Panc1 (cell line): ENCODE measurements around the gene ADAMTS19. TPM values are rescaled to one million over a fixed set of nuclear protein-coding genes. Genes with fewer than 3 reads are reported as not detected.

Experiments
- ATAC-seq: fragments of 200-7000 bp; cut with Tn5 transposase; 2 replicates; pipeline ENCODE4 v1.9.1; 2020; ENCODE audit warnings: mild to moderate bottlenecking, moderate library complexity
- BruUV-seq: library from RNA; stranded (reverse); fragments of 400-500 nt; replicated peaks from 2 replicates; lab custom pipeline; 2021; lab: Mats Ljungman, UMichigan
- CTCF ChIA-PET: fragments of 300-600 bp; sonication (Branson Sonifier 250); formaldehyde crosslinking; loops from one replicate; lab custom pipeline; 2022; ENCODE audit warnings: antibody characterized with exemption; lab: Charles Lee
- POLR2A ChIA-PET: fragments of 300-600 bp; sonication (Branson Sonifier 250); formaldehyde crosslinking; loops from one replicate; lab custom pipeline; 2022; ENCODE audit warnings: antibody characterized with exemption; lab: Charles Lee
- DNase-seq: peaks from one replicate; pipeline ENCODE4 v3.0.0-alpha.2; 2010; ENCODE audit warnings: low read depth, low spot score
- H3K27ac ChIP-seq: 2 replicates; pipeline ENCODE4 v1.5.1; 2011; ENCODE audit warnings: mild to moderate bottlenecking, low read length, inconsistent platforms
- H3K27me3 ChIP-seq: fragments of 200-500 bp; sonication (Bioruptor generic); 2 replicates; pipeline ENCODE4 v1.6.0; 2014; ENCODE audit warnings: low read length, inconsistent platforms; ENCODE audit not compliant: control insufficient read depth, insufficient read depth
- H3K36me3 ChIP-seq: fragments of 200-500 bp; sonication (Bioruptor generic); 2 replicates; pipeline ENCODE4 v1.5.1; 2014; ENCODE audit warnings: inconsistent platforms, mild to moderate bottlenecking, low read length, moderate library complexity; ENCODE audit not compliant: control insufficient read depth, insufficient read depth
- H3K4me1 ChIP-seq: 2 replicates; pipeline ENCODE4 v1.5.1; 2011; ENCODE audit warnings: inconsistent platforms, mild to moderate bottlenecking, low read length, moderate library complexity; ENCODE audit not compliant: control insufficient read depth, insufficient read depth
- H3K4me3 ChIP-seq, 2 experiments: 2 replicates each; pipeline ENCODE4 v1.5.1; 2011 to 2012; ENCODE audit warnings: low read depth in 2 of 2, low read length in 2 of 2, mild to moderate bottlenecking in 2 of 2, inconsistent platforms in 1 of 2, moderate library complexity in 1 of 2
- H3K9me3 ChIP-seq: fragments of 200-500 bp; sonication (Bioruptor generic); 2 replicates; pipeline ENCODE4 v1.5.1; 2014; ENCODE audit warnings: low read depth, mild to moderate bottlenecking, inconsistent platforms, low read length, moderate library complexity; ENCODE audit not compliant: control insufficient read depth, insufficient read depth
- POLR2AphosphoS5 ChIP-seq: IDR thresholded peaks from 2 replicates; pipeline ENCODE4 v1.6.1; 2012; ENCODE audit warnings: mild to moderate bottlenecking, low read depth, low read length, moderate library complexity
- SIN3A ChIP-seq: IDR thresholded peaks from 2 replicates; pipeline ENCODE4 v1.6.1; 2012; ENCODE audit warnings: low read depth, mild to moderate bottlenecking, low read length, moderate library complexity, borderline replicate concordance; ENCODE audit not compliant: insufficient read depth
- TCF7L2 ChIP-seq: IDR thresholded peaks from 2 replicates; pipeline ENCODE4 v1.6.1; 2011; ENCODE audit warnings: mild to moderate bottlenecking, low read depth, low read length, inconsistent platforms
- in situ Hi-C: cut with HindIII; loops from 2 replicates; pipeline ENCODE4 v1.10.0; 2016; ENCODE audit warnings: low sequenced_read_pairs, low pct_unique_long_range_greater_than_20kb
- intact Hi-C: fragments of 100-400 bp; cut with micrococcal nuclease; formaldehyde crosslinking; loops from one replicate; pipeline ENCODE4 v1.10.0; 2022; ENCODE audit not compliant: unreplicated experiment
- total RNA-seq: library from RNA; stranded (reverse); gene quantifications from one replicate; pipeline ENCODE4 v1.2.1, GENCODE V29; 2021; ENCODE audit not compliant: unreplicated experiment
- TF ChIP-seq, protein P1 (sequence below): fragments of 450-650 bp; IDR thresholded peaks from 2 replicates; pipeline ENCODE4 v1.5.1; 2017; ENCODE audit warnings: mild to moderate bottlenecking
- TF ChIP-seq, protein P2 (sequence below), 2 experiments: IDR thresholded peaks; 2 replicates each; pipeline ENCODE4 v1.6.1; 2011 to 2012; ENCODE audit warnings: low read depth in 2 of 2, control low read depth in 1 of 2, low read length in 1 of 2, mild to moderate bottlenecking in 1 of 2, moderate library complexity in 1 of 2; ENCODE audit not compliant: insufficient read depth in 1 of 2

The ADAMTS19 gene
- total RNA-seq, 1 experiment from 2014 or later = not detected

DNA sequence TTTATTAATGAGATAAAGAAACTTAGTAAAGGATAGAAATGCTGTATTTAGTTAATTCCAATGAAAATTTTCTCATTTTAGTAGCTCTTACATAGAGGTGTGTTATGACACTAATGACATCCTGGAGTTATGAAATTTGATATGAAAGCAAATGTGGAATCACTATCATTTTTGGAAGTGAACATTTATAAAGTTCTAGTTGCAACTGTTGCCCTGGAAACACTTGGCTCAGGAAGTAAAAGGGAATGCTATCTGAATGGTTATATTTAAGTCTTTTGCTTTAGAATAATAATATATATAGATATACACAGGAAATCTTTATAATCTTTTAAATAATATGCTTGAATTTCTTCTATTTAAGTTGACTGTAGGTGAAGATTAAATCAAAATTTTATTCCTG lies 16.7 kb downstream of the ADAMTS19 start:
- no peaks in the 10 kb centered on the region for H3K4me1 ChIP-seq
- no peak for ATAC-seq
- no peaks in the 10 kb centered on the region for H3K9me3 ChIP-seq
- intact Hi-C loops (no loop called here), in situ Hi-C loops (no loop called here)
- H3K27ac ChIP-seq = no peak overlapping the region
- TF ChIP-seq SIN3A (no peak), TCF7L2 (no peak), POLR2AphosphoS5 (no peak)
- TF ChIP-seq, protein P1, sequence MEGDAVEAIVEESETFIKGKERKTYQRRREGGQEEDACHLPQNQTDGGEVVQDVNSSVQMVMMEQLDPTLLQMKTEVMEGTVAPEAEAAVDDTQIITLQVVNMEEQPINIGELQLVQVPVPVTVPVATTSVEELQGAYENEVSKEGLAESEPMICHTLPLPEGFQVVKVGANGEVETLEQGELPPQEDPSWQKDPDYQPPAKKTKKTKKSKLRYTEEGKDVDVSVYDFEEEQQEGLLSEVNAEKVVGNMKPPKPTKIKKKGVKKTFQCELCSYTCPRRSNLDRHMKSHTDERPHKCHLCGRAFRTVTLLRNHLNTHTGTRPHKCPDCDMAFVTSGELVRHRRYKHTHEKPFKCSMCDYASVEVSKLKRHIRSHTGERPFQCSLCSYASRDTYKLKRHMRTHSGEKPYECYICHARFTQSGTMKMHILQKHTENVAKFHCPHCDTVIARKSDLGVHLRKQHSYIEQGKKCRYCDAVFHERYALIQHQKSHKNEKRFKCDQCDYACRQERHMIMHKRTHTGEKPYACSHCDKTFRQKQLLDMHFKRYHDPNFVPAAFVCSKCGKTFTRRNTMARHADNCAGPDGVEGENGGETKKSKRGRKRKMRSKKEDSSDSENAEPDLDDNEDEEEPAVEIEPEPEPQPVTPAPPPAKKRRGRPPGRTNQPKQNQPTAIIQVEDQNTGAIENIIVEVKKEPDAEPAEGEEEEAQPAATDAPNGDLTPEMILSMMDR = no peak
- TF ChIP-seq, protein P2, sequence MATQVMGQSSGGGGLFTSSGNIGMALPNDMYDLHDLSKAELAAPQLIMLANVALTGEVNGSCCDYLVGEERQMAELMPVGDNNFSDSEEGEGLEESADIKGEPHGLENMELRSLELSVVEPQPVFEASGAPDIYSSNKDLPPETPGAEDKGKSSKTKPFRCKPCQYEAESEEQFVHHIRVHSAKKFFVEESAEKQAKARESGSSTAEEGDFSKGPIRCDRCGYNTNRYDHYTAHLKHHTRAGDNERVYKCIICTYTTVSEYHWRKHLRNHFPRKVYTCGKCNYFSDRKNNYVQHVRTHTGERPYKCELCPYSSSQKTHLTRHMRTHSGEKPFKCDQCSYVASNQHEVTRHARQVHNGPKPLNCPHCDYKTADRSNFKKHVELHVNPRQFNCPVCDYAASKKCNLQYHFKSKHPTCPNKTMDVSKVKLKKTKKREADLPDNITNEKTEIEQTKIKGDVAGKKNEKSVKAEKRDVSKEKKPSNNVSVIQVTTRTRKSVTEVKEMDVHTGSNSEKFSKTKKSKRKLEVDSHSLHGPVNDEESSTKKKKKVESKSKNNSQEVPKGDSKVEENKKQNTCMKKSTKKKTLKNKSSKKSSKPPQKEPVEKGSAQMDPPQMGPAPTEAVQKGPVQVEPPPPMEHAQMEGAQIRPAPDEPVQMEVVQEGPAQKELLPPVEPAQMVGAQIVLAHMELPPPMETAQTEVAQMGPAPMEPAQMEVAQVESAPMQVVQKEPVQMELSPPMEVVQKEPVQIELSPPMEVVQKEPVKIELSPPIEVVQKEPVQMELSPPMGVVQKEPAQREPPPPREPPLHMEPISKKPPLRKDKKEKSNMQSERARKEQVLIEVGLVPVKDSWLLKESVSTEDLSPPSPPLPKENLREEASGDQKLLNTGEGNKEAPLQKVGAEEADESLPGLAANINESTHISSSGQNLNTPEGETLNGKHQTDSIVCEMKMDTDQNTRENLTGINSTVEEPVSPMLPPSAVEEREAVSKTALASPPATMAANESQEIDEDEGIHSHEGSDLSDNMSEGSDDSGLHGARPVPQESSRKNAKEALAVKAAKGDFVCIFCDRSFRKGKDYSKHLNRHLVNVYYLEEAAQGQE (IDR thresholded peaks at IDR 0.05; ENCODE audit: insufficient read depth in 1 of 2, low read depth in 2 of 2, low read length in 1 of 2) = no peak
- ChIA-PET POLR2A (no interaction called here), CTCF (no interaction called here)
- no peaks in the 10 kb centered on the region for H3K27me3 ChIP-seq
- BruUV-seq = no TSS peak
- no peaks in the 10 kb centered on the region for H3K36me3 ChIP-seq
- no peak for DNase-seq
- H3K4me3 ChIP-seq = no peak overlapping the region

DNA sequence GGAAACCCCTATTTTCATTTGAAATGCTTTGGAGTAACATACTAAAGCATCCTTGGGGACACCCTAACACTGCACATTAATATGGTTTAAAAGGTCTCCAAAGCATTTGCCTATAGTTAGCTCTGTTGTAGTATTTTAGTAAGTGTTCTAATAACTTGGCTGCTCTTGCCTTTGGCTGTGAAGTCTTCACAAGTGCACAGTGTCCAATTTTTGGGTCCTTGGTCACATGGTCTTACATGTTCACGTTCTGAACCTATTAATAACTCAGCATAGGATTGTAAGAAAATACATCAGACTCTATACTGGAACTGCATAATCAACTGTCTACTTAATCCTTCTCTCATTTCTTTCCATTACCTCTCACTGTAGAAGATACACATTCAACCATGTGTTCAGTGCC lies 17.4 kb downstream of the ADAMTS19 start:
- no TSS peak for BruUV-seq
- ATAC-seq = no peak
- intact Hi-C loops = no loop called here

More for the DNA sequence above, 17.4 kb downstream of the ADAMTS19 start:
- Histone ChIP-seq H3K27me3 (no peaks in the 10 kb centered on the region), H3K4me1 (no peaks in the 10 kb centered on the region), H3K36me3 (no peaks in the 10 kb centered on the region), H3K4me3 (no peak overlapping the region), H3K9me3 (no peaks in the 10 kb centered on the region), H3K27ac (no peak overlapping the region)
- POLR2A ChIA-PET = no interaction called here
- TF ChIP-seq POLR2AphosphoS5 (no peak), SIN3A (no peak)
- TF ChIP-seq, protein P2 (IDR thresholded peaks at IDR 0.05; ENCODE audit: insufficient read depth in 1 of 2, low read depth in 2 of 2, low read length in 1 of 2) = no peak
- no peak for DNase-seq
- CTCF ChIA-PET = no interaction called here
- in situ Hi-C loops = no loop called here
